Left hindlimb (tissue), 1 donor: ENCODE measurements around the gene TMEM184B.
"Not testable (repeated sequence)": the region's sequence is repeated elsewhere in the genome, so short reads cannot be mapped to it uniquely, and the experiment has no call there.

Source experiments
- DNase-seq: peaks from one replicate; pipeline ENCODE4 v3.0.0-alpha.2; 2018

Gene TMEM184B

GRCh38 chr22:38201711-38202436 is 70.9 kb downstream of the TMEM184B start, which contains the start of gene MAFF:
TSS of gene MAFF (plus strand) at chr22:38201994. CDS start at chr22:38213854, 11,860 bp downstream.
- peak; percentile 96 for DNase-seq

GRCh38 chr22:38201371-38201710 is 71.5 kb downstream of the TMEM184B start:
- DNase-seq = no peak

GRCh38 chr22:38199826-38200559 is 72.8 kb downstream of the TMEM184B start:
- DNase-seq = no peak

DNA sequence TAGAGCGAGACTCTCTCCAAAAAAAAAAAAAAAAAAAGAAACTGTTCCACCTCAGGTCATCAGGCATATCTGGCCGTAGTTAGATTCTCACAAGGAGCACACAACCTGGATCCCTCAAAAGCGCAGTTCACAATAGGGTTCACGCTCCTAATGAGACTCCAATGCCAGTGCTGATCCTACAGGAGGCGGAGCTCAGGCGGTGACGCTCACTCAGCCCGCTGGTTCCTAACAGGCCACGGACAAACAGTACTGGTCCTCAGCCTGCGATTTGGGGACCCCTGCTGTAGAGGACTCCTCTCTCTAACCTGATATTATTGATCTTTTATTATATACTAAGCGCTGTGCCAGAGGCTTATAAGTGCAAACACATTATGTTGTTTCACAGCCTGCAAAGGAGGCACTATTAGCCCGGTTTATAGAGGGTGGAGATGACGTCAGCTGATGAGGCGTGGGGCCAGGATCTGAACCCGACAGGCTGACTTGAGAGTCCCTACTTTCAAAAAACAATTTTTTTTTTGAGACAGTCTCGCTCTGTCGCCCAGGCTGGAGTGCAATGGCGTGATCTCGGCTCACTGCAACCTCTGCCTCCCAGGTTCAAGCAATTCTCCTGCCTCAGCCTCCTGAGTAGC is 75.9 kb downstream of the TMEM184B start:
- DNase-seq = no peak

GRCh38 chr22:38193580-38193979 is 79.2 kb downstream of the TMEM184B start:
- no peak for DNase-seq

DNA sequence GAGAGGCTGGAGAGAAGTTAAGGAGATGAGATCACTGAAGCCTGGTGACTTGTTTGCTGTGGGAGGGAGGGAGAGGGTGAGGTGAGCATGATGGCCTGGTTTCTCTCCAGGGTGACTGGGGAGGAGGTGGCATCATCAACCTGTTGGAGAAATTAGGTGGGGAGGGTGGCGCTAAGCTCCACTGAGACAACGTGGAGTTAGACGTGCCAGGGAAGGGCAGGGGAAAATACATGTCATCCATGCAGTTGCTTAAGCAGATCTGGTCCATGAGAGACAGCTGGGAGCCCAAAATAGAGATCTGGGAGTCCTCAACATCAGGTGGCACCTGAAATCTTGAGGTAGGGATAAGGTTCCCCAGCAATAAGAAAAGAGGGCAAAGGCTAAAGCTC is 80.3 kb downstream of the TMEM184B start:
- no peak for DNase-seq

GRCh38 chr22:38191731-38192474 is 80.9 kb downstream of the TMEM184B start:
- DNase-seq = no peak

GRCh38 chr22:38191055-38191454 is 81.8 kb downstream of the TMEM184B start:
- DNase-seq = no peak

DNA sequence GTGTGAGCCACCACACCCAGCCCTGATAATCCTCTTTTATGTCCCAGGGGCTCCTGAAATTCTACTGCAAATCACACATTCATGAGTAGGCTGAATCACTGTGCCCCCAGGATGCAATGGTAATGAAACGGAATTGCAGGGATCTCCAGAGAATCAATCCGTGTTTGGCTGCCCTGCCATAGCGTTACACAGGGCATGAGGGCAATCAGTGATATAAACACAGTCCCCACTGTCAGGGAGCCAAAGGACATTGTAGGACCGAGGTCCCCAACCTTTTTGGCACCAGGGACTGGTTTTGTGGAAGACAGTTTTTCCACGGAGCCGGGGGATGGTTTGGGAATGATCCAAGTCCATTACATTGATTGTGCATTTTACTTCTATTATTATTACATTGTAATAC is 82.2 kb downstream of the TMEM184B start:
- DNase-seq = no peak

- DNase-seq = no peak
Measured at GRCh38 chr22:38189104-38189503, 83.7 kb downstream of the TMEM184B start.

- DNase-seq = no peak
Measured at GRCh38 chr22:38187413-38188212, 85.2 kb downstream of the TMEM184B start.

DNA sequence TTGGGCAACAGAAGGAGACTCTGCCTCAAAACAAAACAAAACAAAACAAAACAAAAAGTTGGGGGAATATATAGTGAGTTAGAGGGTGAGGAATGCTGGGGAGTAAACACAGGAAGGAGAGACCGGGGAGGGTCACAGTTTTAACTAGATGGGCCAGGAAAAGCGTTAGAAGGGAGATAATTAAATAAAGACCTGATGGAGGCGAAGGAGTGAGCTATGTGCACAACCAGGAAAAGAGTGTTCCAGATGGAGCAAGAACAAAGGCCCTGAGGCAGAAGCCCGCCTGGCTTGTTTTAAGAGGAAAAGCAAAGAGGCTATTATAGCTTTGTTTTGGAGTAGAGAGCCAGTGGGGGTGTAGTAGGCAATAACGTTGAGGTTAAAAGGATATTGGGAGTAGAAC is 86.4 kb downstream of the TMEM184B start:
- DNase-seq = no peak

DNA sequence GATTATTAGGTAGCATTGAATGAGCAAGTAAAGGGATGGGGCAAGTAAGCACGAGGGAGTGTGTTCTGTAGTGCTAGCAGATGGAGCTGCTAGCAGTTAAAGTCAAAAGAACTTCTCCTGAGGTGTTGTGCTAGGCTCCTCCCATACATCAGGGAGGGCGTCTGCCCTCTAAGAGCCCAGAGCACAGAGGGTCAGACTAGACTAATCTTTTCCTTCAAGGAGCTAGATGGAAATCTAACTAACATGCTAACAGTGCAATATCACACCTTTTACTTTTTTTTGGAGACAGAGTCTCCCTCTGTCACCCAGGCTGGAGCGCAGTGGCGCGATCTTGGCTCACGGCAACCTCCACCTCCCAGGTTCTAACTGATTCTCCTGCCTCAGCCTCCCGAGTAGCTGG is 88.0 kb downstream of the TMEM184B start:
- DNase-seq = peak; percentile 10

GRCh38 chr22:38181453-38182200 is 91.2 kb downstream of the TMEM184B start, which contains the start of gene PLA2G6:
TSS of gene PLA2G6 (minus strand) at chr22:38181830. CDS start at chr22:38169426, 12,404 bp downstream.
- peak; percentile 99 for DNase-seq

GRCh38 chr22:38180841-38181452 is 91.9 kb downstream of the TMEM184B start:
- no peak for DNase-seq

DNA sequence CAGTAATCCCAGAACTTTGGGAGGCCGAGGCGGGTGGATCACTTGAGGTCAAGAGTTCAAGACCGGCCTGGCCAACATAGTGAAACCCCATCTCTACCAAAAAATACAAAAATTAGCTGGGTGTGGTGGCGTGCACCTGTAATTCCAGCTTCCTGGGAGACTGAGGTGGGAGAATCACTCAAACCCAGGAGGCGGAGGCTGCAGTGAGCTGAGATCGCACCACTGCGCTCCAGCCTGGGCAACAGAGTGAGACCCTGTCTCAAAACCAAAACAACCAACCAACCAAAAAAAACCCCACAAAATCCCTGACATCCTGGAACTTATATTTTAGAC is 94.2 kb downstream of the TMEM184B start:
- DNase-seq = not testable (repeated sequence)

DNA sequence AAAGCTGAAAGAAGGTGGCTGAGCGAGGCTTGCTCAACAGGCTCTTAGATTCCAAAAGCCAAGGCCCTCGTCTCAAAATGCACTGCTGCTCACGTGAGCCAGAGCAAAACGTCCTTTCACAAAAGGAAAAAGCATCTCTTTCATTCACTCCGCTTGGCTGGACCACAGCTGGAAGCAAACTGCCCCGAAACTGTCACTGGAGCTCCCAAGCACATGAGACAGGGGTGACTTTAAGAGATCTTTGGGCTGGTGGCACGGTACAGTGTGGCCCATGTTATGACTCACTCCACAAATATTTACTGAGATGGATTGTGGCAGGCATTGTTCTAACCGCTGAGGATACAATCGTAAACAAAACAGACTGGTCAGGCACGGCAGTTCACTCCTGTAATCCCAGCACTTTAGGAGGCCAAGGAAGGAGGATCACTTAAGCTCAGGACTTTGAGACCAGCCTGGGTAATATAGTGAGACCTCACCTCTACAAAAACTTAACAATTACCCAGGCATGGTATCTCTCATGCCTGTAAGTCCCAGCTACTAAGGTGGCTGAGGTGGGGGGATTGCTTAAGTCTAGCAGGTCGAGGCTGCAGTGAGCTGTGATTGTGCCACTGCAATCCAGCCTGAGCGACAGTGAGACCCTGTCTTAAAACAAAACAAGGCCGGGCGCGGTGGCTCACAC is 94.7 kb downstream of the TMEM184B start:
- no peak for DNase-seq

- not testable (repeated sequence) for DNase-seq
Measured at GRCh38 chr22:38177571-38177925, 95.3 kb downstream of the TMEM184B start.

GRCh38 chr22:38177044-38177443 is 95.8 kb downstream of the TMEM184B start:
- DNase-seq = no peak

- DNase-seq = peak; percentile 84
Measured at GRCh38 chr22:38176170-38176741, 96.6 kb downstream of the TMEM184B start.
